Muscle of back (tissue), 10 donors: ENCODE results near the gene FHL5. TPM values are rescaled to one million over a fixed set of nuclear protein-coding genes. Genes with fewer than 3 reads are reported as not detected.

Experiments
- polyA plus RNA-seq, 10 donors: library from polyadenylated mRNA; unstranded; fragments of 120-200 nt; gene quantifications; one replicate each; pipeline ENCODE4 v1.2.1, GENCODE V29; 2013; ENCODE audit not compliant: insufficient read length in 10 of 10

FHL5 gene
- polyA plus RNA-seq, 10 donors = 1.1 to 3.3 (median 1.9) TPM

Other genes with a start within 250 kb of the FHL5 start
- gene UFL1, start 41.3 kb upstream of the FHL5 start, polyA plus RNA-seq = 10 to 100 TPM; 26.4 to 38.4 (median 31.4) TPM